SK-N-SH treated with all-trans-retinoic acid at 6 μM for 48 hours (cell line): Measurements from ENCODE around the gene FRMD5.
A peak's percentile ranks its signal among the peaks of the same experiment; 100 is the strongest.

Experiments used
- ATAC-seq: fragments of 200-7000 bp; cut with Tn5 transposase; 3 replicates; pipeline ENCODE4 v1.9.1; 2020; ENCODE audit warnings: mild to moderate bottlenecking, moderate library complexity
- ARNTL ChIP-seq: fragments of 450-650 bp; formaldehyde crosslinking; IDR thresholded peaks from 2 replicates; pipeline ENCODE4 v1.5.0; 2020; ENCODE audit warnings: low read depth, mild to moderate bottlenecking, moderate library complexity, borderline replicate concordance
- BACH2 ChIP-seq: fragments of 250-450 bp; sonication (Bioruptor Pico); IDR thresholded peaks from 2 replicates; pipeline ENCODE4 v1.9.0; 2021; ENCODE audit warnings: mild to moderate bottlenecking, borderline replicate concordance
- CREB5 ChIP-seq: fragments of 250-450 bp; sonication (Bioruptor Pico); IDR thresholded peaks from 2 replicates; pipeline ENCODE4 v1.5.1; 2020; ENCODE audit warnings: low read depth, mild to moderate bottlenecking, moderate library complexity
- CSDC2 ChIP-seq: fragments of 250-450 bp; sonication (Bioruptor Pico); IDR thresholded peaks from 2 replicates; pipeline ENCODE4 v1.5.0; 2020; ENCODE audit warnings: mild to moderate bottlenecking, moderate library complexity
- ESRRG ChIP-seq: fragments of 250-450 bp; sonication (Bioruptor Pico); IDR thresholded peaks from 2 replicates; pipeline ENCODE4 v1.6.1; 2021; ENCODE audit warnings: mild to moderate bottlenecking
- GLIS3 ChIP-seq: fragments of 250-450 bp; sonication (Bioruptor Pico); IDR thresholded peaks from 2 replicates; pipeline ENCODE4 v1.5.0; 2020; ENCODE audit warnings: mild to moderate bottlenecking, moderate library complexity
- ISL1 ChIP-seq: fragments of 250-450 bp; sonication (Bioruptor Pico); IDR thresholded peaks from 2 replicates; pipeline ENCODE4 v2.1.2; 2022; ENCODE audit warnings: mild to moderate bottlenecking, moderate library complexity
- OSR1 ChIP-seq: fragments of 250-450 bp; sonication (Bioruptor Pico); IDR thresholded peaks from 2 replicates; pipeline ENCODE4 v1.8.0; 2022; ENCODE audit warnings: moderate library complexity, mild to moderate bottlenecking, inconsistent platforms
- PATZ1 ChIP-seq: fragments of 250-450 bp; sonication (Bioruptor Pico); IDR thresholded peaks from 2 replicates; pipeline ENCODE4 v1.8.0; 2020; ENCODE audit warnings: mild to moderate bottlenecking, moderate library complexity, borderline replicate concordance
- POU6F1 ChIP-seq: fragments of 250-450 bp; sonication (Bioruptor Pico); IDR thresholded peaks from 2 replicates; pipeline ENCODE4 v1.8.0; 2021; ENCODE audit warnings: low read depth, mild to moderate bottlenecking, moderate library complexity, borderline replicate concordance
- PPARA ChIP-seq: fragments of 250-450 bp; sonication (Bioruptor Pico); IDR thresholded peaks from 2 replicates; pipeline ENCODE4 v1.5.0; 2020; ENCODE audit warnings: mild to moderate bottlenecking, borderline replicate concordance
- RARB ChIP-seq: fragments of 250-450 bp; sonication (Bioruptor Pico); IDR thresholded peaks from 2 replicates; pipeline ENCODE4 v1.8.0; 2021; ENCODE audit warnings: mild to moderate bottlenecking, moderate library complexity
- SNAI2 ChIP-seq: fragments of 250-450 bp; sonication (Bioruptor Pico); IDR thresholded peaks from 2 replicates; pipeline ENCODE4 v1.5.0; 2020; ENCODE audit warnings: mild to moderate bottlenecking, moderate library complexity
- TCF4 ChIP-seq: fragments of 250-450 bp; sonication (Bioruptor Pico); IDR thresholded peaks from 2 replicates; pipeline ENCODE4 v1.8.0; 2021; ENCODE audit warnings: mild to moderate bottlenecking, moderate library complexity, borderline replicate concordance
- TOX ChIP-seq: fragments of 250-450 bp; sonication (Bioruptor Pico); IDR thresholded peaks from 2 replicates; pipeline ENCODE4 v1.8.0; 2021; ENCODE audit warnings: mild to moderate bottlenecking, moderate library complexity, borderline replicate concordance
- ZC3H10 ChIP-seq: fragments of 250-450 bp; sonication (Bioruptor Pico); IDR thresholded peaks from 2 replicates; pipeline ENCODE4 v1.5.1; 2021; ENCODE audit warnings: mild to moderate bottlenecking, moderate library complexity
- ZFP3 ChIP-seq: fragments of 250-450 bp; sonication (Bioruptor Pico); IDR thresholded peaks from 2 replicates; pipeline ENCODE4 v1.5.0; 2020; ENCODE audit warnings: mild to moderate bottlenecking, moderate library complexity
- ZFP30 ChIP-seq: fragments of 450-650 bp; formaldehyde crosslinking; IDR thresholded peaks from 2 replicates; pipeline ENCODE4 v1.5.0; 2022; ENCODE audit warnings: mild to moderate bottlenecking, moderate library complexity
- ZNF565 ChIP-seq: fragments of 450-650 bp; formaldehyde crosslinking; conservative IDR thresholded peaks from 2 replicates; pipeline ENCODE4 v1.5.0; 2020; ENCODE audit warnings: low read depth, mild to moderate bottlenecking, moderate library complexity
- ZNF70 ChIP-seq: fragments of 450-650 bp; formaldehyde crosslinking; IDR thresholded peaks from 2 replicates; pipeline ENCODE4 v1.5.0; 2020; ENCODE audit warnings: mild to moderate bottlenecking, moderate library complexity
- TF ChIP-seq, protein P1 (sequence below): fragments of 250-450 bp; sonication (Bioruptor Pico); IDR thresholded peaks from 2 replicates; pipeline ENCODE4 v1.5.1; 2021; ENCODE audit warnings: mild to moderate bottlenecking, moderate library complexity
- TF ChIP-seq, protein P2 (sequence below): fragments of 250-450 bp; sonication (Bioruptor Pico); IDR thresholded peaks from 2 replicates; pipeline ENCODE4 v1.5.0; 2020; ENCODE audit warnings: mild to moderate bottlenecking, moderate library complexity

The FRMD5 gene

DNA sequence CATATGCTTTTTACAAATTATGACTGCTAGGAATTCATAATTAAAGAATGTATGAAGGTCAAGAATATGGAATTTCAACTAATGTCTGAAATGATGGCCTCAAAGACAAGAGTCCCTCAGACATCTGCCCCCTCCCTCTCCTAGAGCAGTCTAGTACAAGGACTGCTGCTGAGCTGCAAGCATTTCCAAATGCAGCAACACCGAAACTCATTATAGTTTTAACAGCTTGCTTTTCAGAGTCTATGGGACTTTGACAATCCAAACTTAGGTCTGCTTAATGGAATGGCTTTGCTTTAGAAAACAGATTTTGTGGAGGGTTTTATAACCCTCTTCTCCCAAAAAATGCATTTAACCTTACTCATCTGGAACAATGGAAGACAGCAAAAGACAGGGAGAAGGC, 252.9 kb downstream of the FRMD5 start:
- TF ChIP-seq BACH2 (CRISPR knock-in tag): no peak
- TF ChIP-seq SNAI2 (CRISPR knock-in tag): no peak
- TF ChIP-seq ZNF70 (CRISPR knock-in tag): no peak
- no peak for TF ChIP-seq TCF4
- peak; percentile 24; the same call in 2 of the 3 replicates for ATAC-seq

DNA sequence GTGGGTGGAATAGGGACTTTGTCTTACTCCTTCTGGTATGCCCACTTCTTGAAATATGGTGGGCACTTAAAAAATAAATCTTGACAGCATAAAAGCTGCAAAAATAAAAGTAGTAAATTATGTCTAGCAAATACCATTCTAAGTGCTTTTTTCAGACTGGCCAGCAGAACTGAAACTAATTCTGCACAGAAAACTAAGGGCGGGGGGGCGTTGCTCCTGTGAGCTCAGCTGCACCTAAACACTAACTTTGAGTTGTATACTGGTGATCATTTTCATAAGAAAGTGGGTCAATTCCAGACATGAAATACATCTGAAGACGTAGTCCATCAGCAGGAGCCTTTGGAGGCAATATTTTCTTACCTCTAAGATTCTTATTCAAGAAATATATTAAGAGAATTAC, 253.5 kb downstream of the FRMD5 start:
- ATAC-seq: peak; percentile 18; the same call in 1 of the 3 replicates
- TF ChIP-seq ARNTL (CRISPR knock-in tag) (no peak), PATZ1 (CRISPR knock-in tag) (no peak), ESRRG (no peak), TOX (CRISPR knock-in tag) (no peak), ZNF70 (CRISPR knock-in tag) (no peak), GLIS3 (CRISPR knock-in tag) (no peak), ZFP3 (CRISPR knock-in tag) (no peak), ZC3H10 (CRISPR knock-in tag) (no peak), TCF4 (no peak), CSDC2 (CRISPR knock-in tag) (no peak), CREB5 (CRISPR knock-in tag) (no peak), SNAI2 (CRISPR knock-in tag) (no peak), RARB (CRISPR knock-in tag) (no peak), OSR1 (CRISPR knock-in tag) (no peak), POU6F1 (CRISPR knock-in tag) (no peak), ISL1 (no peak), ZNF565 (CRISPR knock-in tag) (no peak)
- TF ChIP-seq, protein P1, sequence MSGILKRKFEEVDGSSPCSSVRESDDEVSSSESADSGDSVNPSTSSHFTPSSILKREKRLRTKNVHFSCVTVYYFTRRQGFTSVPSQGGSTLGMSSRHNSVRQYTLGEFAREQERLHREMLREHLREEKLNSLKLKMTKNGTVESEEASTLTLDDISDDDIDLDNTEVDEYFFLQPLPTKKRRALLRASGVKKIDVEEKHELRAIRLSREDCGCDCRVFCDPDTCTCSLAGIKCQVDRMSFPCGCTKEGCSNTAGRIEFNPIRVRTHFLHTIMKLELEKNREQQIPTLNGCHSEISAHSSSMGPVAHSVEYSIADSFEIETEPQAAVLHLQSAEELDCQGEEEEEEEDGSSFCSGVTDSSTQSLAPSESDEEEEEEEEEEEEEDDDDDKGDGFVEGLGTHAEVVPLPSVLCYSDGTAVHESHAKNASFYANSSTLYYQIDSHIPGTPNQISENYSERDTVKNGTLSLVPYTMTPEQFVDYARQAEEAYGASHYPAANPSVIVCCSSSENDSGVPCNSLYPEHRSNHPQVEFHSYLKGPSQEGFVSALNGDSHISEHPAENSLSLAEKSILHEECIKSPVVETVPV (CRISPR knock-in tag): no peak

GRCh38 chr15:43941071-43941470, 254.0 kb downstream of the FRMD5 start:
- no peak for TF ChIP-seq PATZ1 (CRISPR knock-in tag)
- TF ChIP-seq, protein P2, sequence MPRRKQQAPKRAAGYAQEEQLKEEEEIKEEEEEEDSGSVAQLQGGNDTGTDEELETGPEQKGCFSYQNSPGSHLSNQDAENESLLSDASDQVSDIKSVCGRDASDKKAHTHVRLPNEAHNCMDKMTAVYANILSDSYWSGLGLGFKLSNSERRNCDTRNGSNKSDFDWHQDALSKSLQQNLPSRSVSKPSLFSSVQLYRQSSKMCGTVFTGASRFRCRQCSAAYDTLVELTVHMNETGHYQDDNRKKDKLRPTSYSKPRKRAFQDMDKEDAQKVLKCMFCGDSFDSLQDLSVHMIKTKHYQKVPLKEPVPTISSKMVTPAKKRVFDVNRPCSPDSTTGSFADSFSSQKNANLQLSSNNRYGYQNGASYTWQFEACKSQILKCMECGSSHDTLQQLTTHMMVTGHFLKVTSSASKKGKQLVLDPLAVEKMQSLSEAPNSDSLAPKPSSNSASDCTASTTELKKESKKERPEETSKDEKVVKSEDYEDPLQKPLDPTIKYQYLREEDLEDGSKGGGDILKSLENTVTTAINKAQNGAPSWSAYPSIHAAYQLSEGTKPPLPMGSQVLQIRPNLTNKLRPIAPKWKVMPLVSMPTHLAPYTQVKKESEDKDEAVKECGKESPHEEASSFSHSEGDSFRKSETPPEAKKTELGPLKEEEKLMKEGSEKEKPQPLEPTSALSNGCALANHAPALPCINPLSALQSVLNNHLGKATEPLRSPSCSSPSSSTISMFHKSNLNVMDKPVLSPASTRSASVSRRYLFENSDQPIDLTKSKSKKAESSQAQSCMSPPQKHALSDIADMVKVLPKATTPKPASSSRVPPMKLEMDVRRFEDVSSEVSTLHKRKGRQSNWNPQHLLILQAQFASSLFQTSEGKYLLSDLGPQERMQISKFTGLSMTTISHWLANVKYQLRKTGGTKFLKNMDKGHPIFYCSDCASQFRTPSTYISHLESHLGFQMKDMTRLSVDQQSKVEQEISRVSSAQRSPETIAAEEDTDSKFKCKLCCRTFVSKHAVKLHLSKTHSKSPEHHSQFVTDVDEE: no peak
- TF ChIP-seq ISL1: no peak
- no peak for TF ChIP-seq BACH2 (CRISPR knock-in tag)
- TF ChIP-seq TCF4: no peak
- no peak for TF ChIP-seq ZFP30 (CRISPR knock-in tag)
- TF ChIP-seq, protein P1 (CRISPR knock-in tag): no peak
- TF ChIP-seq TOX (CRISPR knock-in tag): no peak
- no peak for TF ChIP-seq SNAI2 (CRISPR knock-in tag)
- TF ChIP-seq ESRRG: no peak
- no peak for TF ChIP-seq PPARA (CRISPR knock-in tag)
- TF ChIP-seq ZFP3 (CRISPR knock-in tag): no peak

More at GRCh38 chr15:43941071-43941470, 254.0 kb downstream of the FRMD5 start:
- ATAC-seq: no peak
